CD4-positive, alpha-beta T cell treated with Interferon alpha-2 for 1 hour (primary cell): ENCODE data around the gene SCRT2.
"Not testable (repeated sequence)": the region's sequence is repeated elsewhere in the genome, so short reads cannot be mapped to it uniquely, and the experiment has no call there.

Experiments
- DNase-seq, 2 donors: peaks; one replicate each; pipeline ENCODE4 v3.0.0-alpha.2; 2020 to 2022

The SCRT2 gene

GRCh38 chr20:699811-700338 is 24.3 kb upstream of the SCRT2 start:
- no peak for DNase-seq

- no peak for DNase-seq
Observed at GRCh38 chr20:699342-699741, 23.7 kb upstream of the SCRT2 start.

DNA sequence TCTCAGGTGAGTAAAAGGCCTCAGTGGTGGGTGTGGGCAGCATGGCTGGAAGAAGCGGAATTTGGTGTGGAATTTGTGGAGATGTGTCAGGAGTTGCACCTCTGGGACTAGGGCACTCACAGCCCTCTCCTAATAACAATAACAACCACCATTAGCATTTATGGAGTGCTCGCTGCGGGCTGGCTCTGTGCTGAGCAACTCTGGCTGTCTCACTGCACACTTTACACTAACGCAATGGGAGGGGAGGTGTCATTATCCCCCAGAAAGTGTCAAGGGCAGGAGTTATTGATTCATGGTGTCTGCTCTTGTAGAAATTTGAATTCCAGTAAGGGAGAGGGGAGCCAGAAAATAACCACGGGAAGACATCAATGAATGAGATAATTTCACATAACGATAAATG is 22.7 kb upstream of the SCRT2 start:
- DNase-seq: no peak

DNA sequence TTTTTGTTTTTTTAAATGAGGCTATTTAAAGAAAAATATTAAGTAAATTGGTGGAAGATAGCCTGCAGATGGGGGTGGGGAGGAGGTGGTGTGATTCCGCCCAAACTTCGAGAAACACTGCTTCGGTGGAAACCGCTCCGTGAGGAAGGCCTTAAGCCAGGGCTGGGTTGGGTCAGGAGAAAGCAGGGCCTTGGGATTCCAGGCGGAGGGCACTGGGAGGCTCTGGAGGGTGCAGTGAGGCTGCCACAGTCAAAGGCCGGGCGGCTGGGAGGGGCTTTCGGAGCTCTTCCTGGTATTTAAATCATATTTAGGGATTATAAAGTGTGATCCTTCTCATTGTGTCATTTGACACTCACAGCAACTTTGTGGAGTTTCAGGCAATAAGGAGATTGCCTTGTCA is 22.2 kb upstream of the SCRT2 start:
- no peak for DNase-seq

GRCh38 chr20:695165-695866 is 19.7 kb upstream of the SCRT2 start:
- DNase-seq: no peak

DNA sequence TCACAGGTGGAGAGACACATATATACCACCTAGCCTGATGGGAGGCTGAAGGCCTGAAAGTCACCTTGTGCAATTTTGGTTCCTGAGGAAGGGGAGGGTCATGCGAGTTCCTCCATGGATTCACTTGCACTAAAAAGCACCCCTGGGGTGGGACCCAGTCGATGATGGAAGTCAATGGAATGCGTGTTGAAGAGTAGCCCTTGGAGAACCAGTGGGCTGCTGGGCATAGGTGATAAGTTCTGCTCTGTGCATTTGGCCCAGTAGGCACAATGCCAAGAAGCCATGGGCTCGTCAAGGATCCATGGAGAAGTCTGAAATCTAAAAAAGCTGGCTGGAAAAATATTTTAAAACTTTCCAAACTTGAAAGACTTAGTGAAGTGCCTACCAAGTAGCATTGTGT is 18.9 kb upstream of the SCRT2 start:
- DNase-seq: no peak

GRCh38 chr20:693786-694185 is 18.2 kb upstream of the SCRT2 start:
- not testable (repeated sequence) for DNase-seq

DNA sequence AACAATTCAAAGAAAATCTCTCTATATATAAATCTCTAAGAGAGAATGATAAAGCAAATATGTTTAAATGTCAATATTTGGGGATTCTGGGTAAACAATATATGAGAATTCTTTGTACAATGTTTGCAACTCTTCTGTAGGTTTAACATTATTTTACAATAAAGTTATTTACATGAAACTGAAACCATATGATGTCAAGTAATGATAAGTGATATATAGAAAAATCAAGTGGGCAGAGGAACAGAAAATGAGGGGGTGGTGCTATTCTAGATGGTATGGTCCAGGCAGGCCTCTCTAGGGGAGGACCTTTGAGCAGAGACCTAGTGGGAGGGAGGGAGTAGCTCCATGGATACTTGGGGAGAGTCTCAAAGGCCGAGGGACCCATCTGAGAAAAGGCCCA is 16.4 kb upstream of the SCRT2 start:
- DNase-seq: no peak

DNA sequence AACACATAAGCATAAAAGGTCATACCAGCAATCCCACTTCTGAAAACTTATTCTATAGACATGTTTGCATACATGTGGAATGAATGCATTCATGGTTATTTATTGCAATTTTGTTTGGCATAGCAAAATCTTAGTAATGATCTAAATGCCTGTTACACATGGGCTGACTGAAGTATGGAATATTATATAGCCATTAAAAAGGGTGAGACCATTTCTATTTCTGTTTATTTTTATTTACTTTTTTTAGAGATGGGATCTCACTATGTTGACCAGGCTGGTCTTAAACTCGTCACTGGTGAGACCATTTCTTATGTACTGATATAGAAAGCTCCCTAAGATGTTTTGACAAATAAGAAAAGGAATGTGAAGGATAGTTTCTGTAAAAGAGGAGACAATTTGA is 14.3 kb upstream of the SCRT2 start:
- no peak for DNase-seq

DNA sequence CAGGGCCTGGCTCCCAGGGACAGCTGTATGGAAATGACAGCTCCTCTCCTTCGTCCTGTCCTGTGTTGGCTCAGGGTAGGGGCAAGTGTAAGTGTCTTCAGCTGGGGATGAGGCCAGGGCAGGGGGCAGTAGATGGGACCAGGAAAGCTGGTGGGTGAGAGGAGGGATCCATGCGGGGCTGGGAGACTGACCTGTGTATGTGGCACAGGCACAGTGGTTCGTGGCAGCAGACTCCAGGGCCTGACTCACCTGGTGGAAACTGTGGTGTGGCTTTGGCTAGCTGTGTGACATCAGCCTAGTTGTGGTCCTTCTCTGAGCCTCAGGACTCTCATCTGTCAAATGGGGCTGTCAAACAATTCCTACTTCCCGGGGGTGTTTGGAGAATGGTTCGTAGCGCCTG is 13.7 kb upstream of the SCRT2 start:
- DNase-seq: no peak

GRCh38 chr20:688809-689212 is 13.2 kb upstream of the SCRT2 start:
- DNase-seq: no peak

DNA sequence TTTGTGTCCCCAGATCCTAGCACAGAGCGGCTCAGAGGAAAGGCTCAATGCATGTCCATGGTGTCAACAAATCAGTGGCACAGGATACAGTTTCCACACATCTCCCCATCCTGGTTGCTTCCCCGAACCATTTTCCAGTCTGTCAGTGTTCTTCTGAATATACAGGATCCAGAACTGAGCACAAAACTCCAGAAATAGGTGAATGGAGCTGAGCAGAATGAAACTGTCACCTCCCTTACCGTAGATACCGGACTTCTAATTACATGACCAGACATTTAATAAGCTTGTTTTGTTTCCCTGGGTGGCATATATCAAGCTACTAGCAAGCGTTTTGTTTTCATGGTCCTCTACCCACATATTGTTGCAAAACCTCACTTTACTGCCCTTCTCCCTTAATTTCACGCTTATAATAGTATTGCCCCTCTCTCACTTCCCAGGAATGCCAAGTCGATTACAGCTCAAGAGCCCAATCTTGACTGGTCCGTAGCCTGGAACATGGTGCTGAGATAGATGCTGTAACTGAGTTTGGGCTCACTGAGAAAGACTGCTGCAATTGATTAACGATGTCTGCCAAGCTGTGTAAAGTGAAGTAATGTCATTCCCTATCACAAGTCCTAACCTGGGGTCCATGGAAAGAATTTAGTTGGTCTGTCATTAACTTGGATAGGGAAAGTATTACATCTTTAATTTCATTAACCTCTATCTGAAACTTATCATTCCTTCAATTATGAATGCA is 12.0 kb upstream of the SCRT2 start:
- no peak for DNase-seq

DNA sequence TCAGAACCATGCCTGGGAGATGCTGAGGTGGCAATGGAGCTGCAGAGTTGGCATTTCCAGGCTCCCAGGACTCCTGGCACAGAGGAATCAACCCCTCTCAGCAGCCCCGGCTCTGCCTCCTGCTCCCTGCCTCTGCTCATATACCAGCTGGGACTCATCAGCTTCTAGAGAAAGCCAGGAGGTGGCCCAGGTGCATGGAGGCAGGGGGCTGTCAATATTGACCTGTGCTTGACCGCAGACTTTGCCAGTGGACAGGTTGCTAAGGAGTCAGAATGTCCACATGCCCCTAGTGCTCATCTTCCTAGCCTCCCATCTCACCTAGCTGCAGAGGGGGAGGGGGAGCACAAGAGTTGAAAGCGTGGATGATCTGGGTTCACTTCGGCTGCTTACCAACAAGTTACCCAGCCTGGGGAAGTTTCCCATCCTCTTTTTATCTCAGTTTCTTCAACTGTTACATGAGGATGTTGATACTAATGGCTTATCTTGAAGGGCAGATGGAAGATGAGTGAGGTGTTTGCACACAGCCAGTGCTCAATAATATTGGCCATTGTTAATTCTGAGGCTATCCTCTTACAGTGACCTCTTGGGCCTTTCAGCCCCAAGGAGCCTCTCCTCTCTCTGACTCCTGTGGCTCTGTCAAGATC is 9.2 kb upstream of the SCRT2 start:
- DNase-seq: no peak

DNA sequence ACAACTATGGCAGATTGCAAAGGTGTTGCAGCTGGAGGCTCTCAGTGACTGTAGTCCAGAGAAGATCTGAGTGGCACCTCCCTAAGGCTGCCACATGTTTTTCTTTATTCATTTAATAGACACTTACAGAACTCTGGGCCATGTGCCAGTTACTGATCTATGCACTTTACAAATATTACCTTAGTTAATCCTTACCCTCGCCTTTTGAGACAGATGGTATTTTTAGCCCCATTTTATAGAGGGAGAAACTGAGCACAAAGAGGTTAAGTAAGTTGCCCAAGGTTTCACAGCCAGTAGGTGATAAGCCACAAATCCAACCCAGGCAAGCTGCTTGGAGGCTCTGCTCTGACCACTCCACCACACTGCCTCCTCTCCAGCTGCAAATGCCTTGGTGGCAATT is 6.5 kb upstream of the SCRT2 start:
- DNase-seq: no peak

DNA sequence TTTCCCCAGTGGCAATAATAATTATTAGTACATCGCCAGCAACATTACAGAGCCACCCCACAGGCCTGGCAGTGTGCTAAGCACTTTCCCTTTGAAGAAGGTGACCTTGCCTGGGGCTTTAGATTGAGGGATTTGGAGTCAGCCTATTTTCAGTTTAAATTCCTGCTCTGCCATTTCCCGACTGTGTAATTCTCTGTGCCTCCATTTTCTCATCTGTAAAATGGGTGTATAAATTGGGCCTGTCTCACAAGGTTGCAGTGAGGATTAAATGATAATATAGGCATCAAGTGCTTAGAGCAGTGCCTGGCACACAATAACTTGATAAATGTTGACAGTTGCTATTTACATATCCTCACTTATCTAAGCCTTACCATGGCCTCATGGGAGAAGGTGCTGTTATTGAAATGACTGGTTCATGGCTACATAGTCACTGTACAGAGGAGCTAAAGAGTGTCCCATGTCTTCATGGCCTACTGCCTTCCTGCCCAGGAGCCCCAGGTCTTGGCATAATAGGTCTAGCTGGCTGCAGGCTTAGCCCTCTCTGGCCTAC is 5.1 kb upstream of the SCRT2 start:
- DNase-seq: no peak

- no peak for DNase-seq
Observed at GRCh38 chr20:677957-678356, 2.4 kb upstream of the SCRT2 start.

GRCh38 chr20:676967-677366 is 1.4 kb upstream of the SCRT2 start:
- no peak for DNase-seq

DNA sequence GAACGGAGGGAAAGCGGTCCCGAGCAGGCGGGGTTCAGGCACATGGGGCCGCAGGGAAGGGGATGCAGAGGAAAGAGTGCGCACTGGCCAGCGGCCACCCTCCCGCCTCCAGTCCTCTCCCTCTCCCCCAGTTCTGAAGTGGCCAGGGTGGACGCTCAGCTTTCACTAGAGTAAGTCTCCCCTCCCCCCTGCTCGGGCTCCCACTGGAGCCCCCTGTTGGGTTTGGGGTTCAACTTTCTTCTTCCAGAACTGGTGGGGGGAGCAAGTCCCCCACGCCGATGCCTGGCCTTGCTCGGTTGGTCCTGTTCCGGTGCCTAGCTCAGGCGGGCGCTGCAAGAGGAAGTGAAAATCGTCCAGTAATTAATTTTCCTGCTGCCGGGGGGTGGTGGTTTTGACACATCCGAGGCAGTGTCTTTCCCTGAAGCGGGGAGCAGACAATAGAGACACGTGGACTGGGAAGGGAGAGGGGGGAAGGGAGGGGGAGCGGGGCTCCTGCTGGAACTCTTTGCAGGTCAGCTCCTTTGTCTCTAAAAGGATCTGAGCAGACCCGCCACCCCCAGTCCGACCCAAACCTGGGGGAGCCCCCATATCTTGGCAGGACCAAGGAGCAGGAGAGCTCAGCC is 824 bp upstream of the SCRT2 start:
- no peak for DNase-seq

GRCh38 chr20:675033-675452 is 559 bp downstream of the SCRT2 start:
- no peak for DNase-seq

DNA sequence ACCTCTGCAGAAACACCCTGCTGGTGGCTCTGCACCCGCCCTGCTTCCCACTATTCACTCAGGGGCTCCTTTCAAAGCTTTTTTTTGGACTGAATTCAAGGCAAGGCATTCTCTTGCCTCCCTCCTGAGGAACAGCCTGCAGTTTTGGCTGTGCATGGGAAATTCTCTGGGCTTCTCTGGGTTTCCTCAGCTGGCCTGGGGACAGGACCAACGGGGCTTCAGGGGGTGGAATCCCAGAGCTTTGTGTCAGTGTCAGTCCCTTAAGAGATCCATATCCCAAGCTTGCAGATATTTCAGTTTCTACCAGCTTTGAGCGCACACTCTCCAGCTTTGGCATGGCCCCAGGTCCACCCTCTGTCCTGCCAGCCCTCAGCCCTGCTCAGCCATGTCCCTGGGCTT is 2.0 kb downstream of the SCRT2 start:
- DNase-seq: no peak

DNA sequence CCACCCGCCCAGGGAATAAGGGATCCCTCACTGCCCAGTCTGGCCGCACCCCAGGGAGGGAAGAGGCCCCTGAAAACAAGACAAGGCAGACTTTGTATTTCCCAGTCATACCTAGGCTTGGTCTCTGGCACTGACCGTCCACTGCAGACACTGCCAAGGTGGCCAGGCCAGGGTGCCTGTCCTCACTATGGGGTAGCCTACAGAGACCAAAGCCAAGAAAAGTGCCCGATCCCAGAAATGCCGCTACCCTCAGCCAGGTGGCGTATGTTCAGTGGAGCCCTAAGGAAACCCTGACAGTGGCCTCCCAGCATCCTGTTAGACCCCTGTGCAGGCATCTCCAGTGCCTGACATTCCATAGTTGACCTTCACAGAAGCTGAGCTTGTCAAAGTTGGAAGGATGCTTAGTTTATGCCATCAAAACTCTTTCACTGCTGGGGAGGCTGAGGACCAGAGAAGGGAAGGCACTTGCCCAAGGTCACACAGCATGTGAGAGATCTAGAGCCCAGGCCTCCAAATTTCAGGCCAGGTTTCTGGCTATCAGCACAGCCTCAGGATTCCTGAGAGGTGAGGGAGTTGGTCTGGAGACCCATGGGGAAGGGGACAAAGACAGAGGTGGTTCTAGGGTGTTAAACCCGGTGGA is 2.5 kb downstream of the SCRT2 start:
- no peak for DNase-seq

DNA sequence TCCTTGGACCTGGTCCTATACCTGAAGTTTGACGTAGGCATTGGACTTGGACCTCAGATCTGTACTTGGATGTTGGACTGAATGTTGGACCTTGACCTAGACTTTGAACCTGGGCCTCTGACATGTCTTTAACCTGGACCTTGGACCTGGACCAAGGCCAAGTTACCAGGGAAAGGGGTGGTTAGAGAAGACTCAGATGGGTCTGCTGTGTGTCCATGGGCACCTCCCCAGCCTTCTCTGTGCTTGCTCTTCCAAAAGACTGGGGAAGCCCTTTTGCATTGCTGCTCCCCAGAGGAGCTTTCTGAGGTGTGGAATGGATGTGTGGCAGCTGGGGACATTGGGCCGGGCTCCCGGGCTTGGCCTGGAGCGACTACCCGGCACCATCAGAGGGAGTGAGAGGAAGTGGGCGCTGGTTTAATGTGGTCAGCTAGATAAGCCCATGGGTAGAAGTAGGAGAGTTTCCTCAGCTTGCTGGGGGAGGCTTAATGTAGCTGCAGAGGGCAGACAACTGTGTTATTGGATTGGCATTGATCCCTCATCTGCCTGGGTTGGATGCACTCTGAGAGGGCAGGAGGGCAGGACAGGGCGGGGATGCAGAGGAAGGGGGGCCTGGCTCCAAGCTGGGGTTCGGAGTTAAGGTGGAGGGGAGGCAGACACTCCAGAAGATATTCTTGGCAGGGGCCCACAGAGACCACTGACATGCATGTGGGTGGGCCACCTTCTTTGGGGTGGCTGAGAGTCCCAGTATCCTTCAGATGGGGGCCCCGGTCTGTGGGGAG is 4.2 kb downstream of the SCRT2 start:
- DNase-seq: no peak
